ENCODE measurements around the gene TJP1. TPM values are rescaled to one million over a fixed set of nuclear protein-coding genes. Genes with fewer than 3 reads are reported as not detected.
"Not testable (repeated sequence)": the region's sequence is repeated elsewhere in the genome, so short reads cannot be mapped to it uniquely, and the experiment has no call there.

TJP1 gene
- total RNA-seq, 1 experiment from 2014 or later: 140 TPM

GRCh38 chr15:29676961-29677402, 145.3 kb downstream of the TJP1 start:
- no peaks in the 10 kb centered on the region for H3K79me2 ChIP-seq (ENCODE audit: insufficient read depth, low read length)
- H3K27ac ChIP-seq (ENCODE audit: insufficient read length, low read depth, low read length): no peak overlapping the region
- H3K9me3 ChIP-seq (ENCODE audit: control insufficient read depth, low read depth, low read length): no peaks in the 10 kb centered on the region
- no peak overlapping the region for H3K23ac ChIP-seq (ENCODE audit: insufficient read length, low read depth, low read length)
- no peak overlapping the region for H2AK5ac ChIP-seq (ENCODE audit: insufficient read length, low read length)
- H3K27ac Mint-ChIP-seq: no peak overlapping the region
- WGBS (ENCODE audit: extremely low coverage, insufficient read length, low lambda C conversion rate): no CpG with 5 or more reads among the region's 8 CpGs
- peaks cover 25 to 32% of the 10 kb centered on the region in 2 experiments for H3K4me1 Mint-ChIP-seq
- H3K4me3 Mint-ChIP-seq: peak overlapping the region in 1 of 2 experiments; percentile 40; a peak in 1 of 5 replicates
- no peaks in the 10 kb centered on the region for H3K79me1 ChIP-seq (ENCODE audit: insufficient read depth, low read depth, low read length, poor library complexity, severe bottlenecking)
- H2BK15ac ChIP-seq (ENCODE audit: low read depth, low read length): no peak overlapping the region
- H3K27me3 Mint-ChIP-seq (ENCODE audit: low read depth): peaks cover 7% of the 10 kb centered on the region
- no peak overlapping the region for H2BK20ac ChIP-seq (ENCODE audit: low read depth, low read length, poor library complexity, severe bottlenecking)
- H4K20me1 ChIP-seq (ENCODE audit: control insufficient read depth, insufficient read depth, insufficient read length): no peaks in the 10 kb centered on the region
- no peak overlapping the region for H3T11ph ChIP-seq (ENCODE audit: low read length)
- H3K36me3 Mint-ChIP-seq (ENCODE audit: insufficient read depth in 1 of 3, low read depth in 3 of 3): peaks cover 0 to 8% (median 2%) of the 10 kb centered on the region in 3 experiments; a peak in 2 of 7 replicates
- H2BK12ac ChIP-seq (ENCODE audit: insufficient read length, low read depth, low read length): no peak overlapping the region
- H3K4me2 ChIP-seq (ENCODE audit: insufficient read depth, insufficient read length, low read length): no peak overlapping the region
- TF ChIP-seq CTCF (conservative IDR thresholded peaks at IDR 0.05): no peak
- no peak overlapping the region for H2BK5ac ChIP-seq (ENCODE audit: insufficient read length, low read length)
- H3K23me2 ChIP-seq (ENCODE audit: insufficient read length, low read depth, low read length, poor library complexity, severe bottlenecking): peaks cover 12% of the 10 kb centered on the region
- H4K8ac ChIP-seq (replicated peaks; ENCODE audit: insufficient read length, low read depth, low read length): no peak overlapping the region
- no peak overlapping the region for H3K14ac ChIP-seq (ENCODE audit: insufficient read depth, low read length)
- H3K27me3 ChIP-seq (ENCODE audit: insufficient read depth, low read length): no peaks in the 10 kb centered on the region
- no peak overlapping the region for H2BK120ac ChIP-seq (ENCODE audit: low read depth, low read length, poor library complexity, severe bottlenecking)
- H3K4me1 ChIP-seq (ENCODE audit: insufficient read depth, low read length): no peaks in the 10 kb centered on the region; the same call in 1 of the 2 replicates
- no peak overlapping the region for H3K4ac ChIP-seq (ENCODE audit: low read depth, low read length)
- DNase-seq: peak; percentile 25
- no peak overlapping the region for H4K91ac ChIP-seq (ENCODE audit: insufficient read length, low read depth, low read length)
- H3K9ac ChIP-seq (ENCODE audit: extremely low read depth, insufficient read length, low read length): no peak overlapping the region
- H2AFZ ChIP-seq (ENCODE audit: low read length): no peak overlapping the region
- H3K18ac ChIP-seq (ENCODE audit: insufficient read length, low read depth, low read length): no peak overlapping the region
- H3K56ac ChIP-seq (ENCODE audit: insufficient read length, low read depth, low read length): no peak overlapping the region
- no peak overlapping the region for H4K5ac ChIP-seq (ENCODE audit: insufficient read length, low read depth, low read length)
- no peaks in the 10 kb centered on the region for H3K9me3 Mint-ChIP-seq

GRCh38 chr15:29676374-29676960, 145.8 kb downstream of the TJP1 start:
- H3K9ac ChIP-seq (ENCODE audit: extremely low read depth, insufficient read length, low read length); H3K79me1 ChIP-seq (ENCODE audit: insufficient read depth, low read depth, low read length, poor library complexity, severe bottlenecking); H2AK5ac ChIP-seq (ENCODE audit: insufficient read length, low read length); H3K4me1 ChIP-seq (ENCODE audit: insufficient read depth, low read length); H3K23ac ChIP-seq (ENCODE audit: insufficient read length, low read depth, low read length); H3K14ac ChIP-seq (ENCODE audit: insufficient read depth, low read length); H3K27me3 Mint-ChIP-seq (ENCODE audit: low read depth); H3T11ph ChIP-seq (ENCODE audit: low read length); H3K18ac ChIP-seq (ENCODE audit: insufficient read length, low read depth, low read length); H3K27ac ChIP-seq (ENCODE audit: insufficient read length, low read depth, low read length); H3K79me2 ChIP-seq (ENCODE audit: insufficient read depth, low read length); H2BK5ac ChIP-seq (ENCODE audit: insufficient read length, low read length); H3K9me3 ChIP-seq (ENCODE audit: control insufficient read depth, low read depth, low read length); H4K91ac ChIP-seq (ENCODE audit: insufficient read length, low read depth, low read length); H3K4ac ChIP-seq (ENCODE audit: low read depth, low read length); H2BK20ac ChIP-seq (ENCODE audit: low read depth, low read length, poor library complexity, severe bottlenecking); H3K9me3 Mint-ChIP-seq; H3K27ac Mint-ChIP-seq; H2BK120ac ChIP-seq (ENCODE audit: low read depth, low read length, poor library complexity, severe bottlenecking); H3K56ac ChIP-seq (ENCODE audit: insufficient read length, low read depth, low read length); H4K5ac ChIP-seq (ENCODE audit: insufficient read length, low read depth, low read length); H2BK15ac ChIP-seq (ENCODE audit: low read depth, low read length); H3K27me3 ChIP-seq (ENCODE audit: insufficient read depth, low read length); H4K20me1 ChIP-seq (ENCODE audit: control insufficient read depth, insufficient read depth, insufficient read length); H2AFZ ChIP-seq (ENCODE audit: low read length); H2BK12ac ChIP-seq (ENCODE audit: insufficient read length, low read depth, low read length); DNase-seq; H4K8ac ChIP-seq (replicated peaks; ENCODE audit: insufficient read length, low read depth, low read length); H3K36me3 Mint-ChIP-seq (ENCODE audit: insufficient read depth in 1 of 3, low read depth in 3 of 3): not testable (repeated sequence)
- H3K4me2 ChIP-seq (ENCODE audit: insufficient read depth, insufficient read length, low read length): peak overlapping the region; percentile 73
- H3K23me2 ChIP-seq (ENCODE audit: insufficient read length, low read depth, low read length, poor library complexity, severe bottlenecking): peaks cover 12% of the 10 kb centered on the region
- peak overlapping the region; percentile 67 to 87; a peak in 4 of 5 replicates for H3K4me3 Mint-ChIP-seq
- WGBS (ENCODE audit: extremely low coverage, insufficient read length, low lambda C conversion rate): no CpG with 5 or more reads among the region's 13 CpGs
- H3K4me1 Mint-ChIP-seq: peaks cover 28 to 37% of the 10 kb centered on the region in 2 experiments
